ENCODE measurements around the gene SYNM. TPM values are rescaled to one million over a fixed set of nuclear protein-coding genes. Genes with fewer than 3 reads are reported as not detected.

The SYNM gene
- total RNA-seq, 1 donor from 2014 or later: 1.1 TPM

GRCh38 chr15:99132634-99133287 is 27.9 kb downstream of the SYNM start:
- H3K4me3 Mint-ChIP-seq (ENCODE audit: low read depth): no peak overlapping the region
- no peak for DNase-seq (ENCODE audit: low spot score, unreplicated experiment)
- peaks cover 24% of the 10 kb centered on the region for H3K36me3 Mint-ChIP-seq (ENCODE audit: insufficient read depth)
- no peaks in the 10 kb centered on the region for H3K27me3 Mint-ChIP-seq
- H3K4me1 Mint-ChIP-seq (ENCODE audit: low read depth): peaks cover 4% of the 10 kb centered on the region
- TF ChIP-seq CTCF (IDR thresholded peaks at IDR 0.05; ENCODE audit: unreplicated experiment): no peak
- no peak overlapping the region for H3K27ac Mint-ChIP-seq
- H3K9me3 Mint-ChIP-seq (ENCODE audit: low read depth): peaks cover 8% of the 10 kb centered on the region

- H3K27me3 Mint-ChIP-seq: no peaks in the 10 kb centered on the region
- peaks cover 4% of the 10 kb centered on the region for H3K4me1 Mint-ChIP-seq (ENCODE audit: low read depth)
- no peak for TF ChIP-seq CTCF (IDR thresholded peaks at IDR 0.05; ENCODE audit: unreplicated experiment)
- H3K9me3 Mint-ChIP-seq (ENCODE audit: low read depth): peaks cover 8% of the 10 kb centered on the region
- no peak for DNase-seq (ENCODE audit: low spot score, unreplicated experiment)
- H3K36me3 Mint-ChIP-seq (ENCODE audit: insufficient read depth): peaks cover 20% of the 10 kb centered on the region
- H3K27ac Mint-ChIP-seq: no peak overlapping the region
- H3K4me3 Mint-ChIP-seq (ENCODE audit: low read depth): no peak overlapping the region
These were observed 29.5 kb downstream of the SYNM start for GRCh38 chr15:99134317-99134821.

- no peak for DNase-seq (ENCODE audit: low spot score, unreplicated experiment)
- peaks cover 4% of the 10 kb centered on the region for H3K4me1 Mint-ChIP-seq (ENCODE audit: low read depth)
- peaks cover 15% of the 10 kb centered on the region for H3K36me3 Mint-ChIP-seq (ENCODE audit: insufficient read depth)
- no peak overlapping the region for H3K4me3 Mint-ChIP-seq (ENCODE audit: low read depth)
- no peaks in the 10 kb centered on the region for H3K27me3 Mint-ChIP-seq
- no peak overlapping the region for H3K27ac Mint-ChIP-seq
- H3K9me3 Mint-ChIP-seq (ENCODE audit: low read depth): peaks cover 3% of the 10 kb centered on the region
- TF ChIP-seq CTCF (IDR thresholded peaks at IDR 0.05; ENCODE audit: unreplicated experiment): no peak
These were observed 30.3 kb downstream of the SYNM start for GRCh38 chr15:99135194-99135593.

DNA sequence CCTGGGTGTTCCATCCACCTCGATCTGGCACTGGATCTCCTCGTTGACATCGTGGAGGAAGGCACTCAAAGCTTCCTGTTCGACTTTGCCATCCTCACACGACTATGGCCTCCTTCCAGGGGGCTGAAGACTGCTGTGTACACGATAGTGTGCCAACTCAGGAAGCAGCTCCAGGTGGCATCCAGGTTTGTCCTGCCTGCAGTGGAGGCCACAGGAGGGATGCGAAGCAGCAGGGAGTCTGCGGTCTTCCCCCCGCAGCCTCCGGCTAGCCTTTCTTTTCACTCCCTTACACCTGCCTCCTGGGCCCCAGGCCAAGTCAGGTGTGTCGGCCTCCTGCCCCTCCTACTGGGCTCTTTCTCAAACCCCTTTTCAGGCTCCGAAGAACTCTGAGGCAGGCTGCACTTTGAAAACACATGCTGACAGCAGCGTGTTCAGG is 32.2 kb downstream of the SYNM start:
- Mint-ChIP-seq H3K36me3 (ENCODE audit: insufficient read depth) (peaks cover 11% of the 10 kb centered on the region), H3K4me1 (ENCODE audit: low read depth) (peaks cover 2% of the 10 kb centered on the region), H3K27me3 (no peaks in the 10 kb centered on the region), H3K4me3 (ENCODE audit: low read depth) (no peak overlapping the region), H3K9me3 (ENCODE audit: low read depth) (no peaks in the 10 kb centered on the region), H3K27ac (no peak overlapping the region)
- TF ChIP-seq CTCF (IDR thresholded peaks at IDR 0.05; ENCODE audit: unreplicated experiment): no peak
- no peak for DNase-seq (ENCODE audit: low spot score, unreplicated experiment)

DNA sequence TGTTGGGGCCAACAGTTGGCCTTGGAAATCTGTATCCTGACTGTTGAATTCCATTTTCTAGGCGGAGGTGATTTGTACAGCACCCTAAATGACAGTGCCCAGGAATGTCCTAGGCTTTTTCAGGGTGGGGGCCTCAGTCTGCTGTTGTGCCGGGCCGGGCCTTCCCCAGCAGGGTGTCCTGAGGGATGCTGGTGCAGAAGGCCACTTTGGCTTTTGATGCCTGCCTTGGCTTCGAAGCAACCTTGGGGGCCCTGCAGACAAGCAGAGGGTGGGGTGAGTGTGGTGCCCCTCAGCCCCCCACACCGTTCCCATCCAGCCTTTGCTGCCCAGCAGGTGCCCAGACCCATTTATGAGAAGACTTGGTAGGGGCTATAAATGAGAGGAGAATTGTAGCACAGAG is 33.0 kb downstream of the SYNM start:
- Mint-ChIP-seq H3K27ac (no peak overlapping the region), H3K9me3 (ENCODE audit: low read depth) (no peaks in the 10 kb centered on the region), H3K4me3 (ENCODE audit: low read depth) (no peak overlapping the region), H3K36me3 (ENCODE audit: insufficient read depth) (peaks cover 11% of the 10 kb centered on the region), H3K4me1 (ENCODE audit: low read depth) (peaks cover 8% of the 10 kb centered on the region), H3K27me3 (no peaks in the 10 kb centered on the region)
- no peak for TF ChIP-seq CTCF (IDR thresholded peaks at IDR 0.05; ENCODE audit: unreplicated experiment)
- no peak for DNase-seq (ENCODE audit: low spot score, unreplicated experiment)

All from progenitor cell of endocrine pancreas (in vitro differentiated cells).